Stimulated activated CD4-positive, alpha-beta T cell treated with anti-CD3 and anti-CD28 coated beads, TNF-alpha, amount 100 ng/mL, for 24 hours (primary cell): ENCODE results near the gene PPP2R2B.

Source experiments
- DNase-seq, 3 experiments: peaks; one replicate each; pipeline ENCODE4 v3.0.0-alpha.2; 2020; ENCODE audit warnings: low read depth in 3 of 3

Gene PPP2R2B

DNA sequence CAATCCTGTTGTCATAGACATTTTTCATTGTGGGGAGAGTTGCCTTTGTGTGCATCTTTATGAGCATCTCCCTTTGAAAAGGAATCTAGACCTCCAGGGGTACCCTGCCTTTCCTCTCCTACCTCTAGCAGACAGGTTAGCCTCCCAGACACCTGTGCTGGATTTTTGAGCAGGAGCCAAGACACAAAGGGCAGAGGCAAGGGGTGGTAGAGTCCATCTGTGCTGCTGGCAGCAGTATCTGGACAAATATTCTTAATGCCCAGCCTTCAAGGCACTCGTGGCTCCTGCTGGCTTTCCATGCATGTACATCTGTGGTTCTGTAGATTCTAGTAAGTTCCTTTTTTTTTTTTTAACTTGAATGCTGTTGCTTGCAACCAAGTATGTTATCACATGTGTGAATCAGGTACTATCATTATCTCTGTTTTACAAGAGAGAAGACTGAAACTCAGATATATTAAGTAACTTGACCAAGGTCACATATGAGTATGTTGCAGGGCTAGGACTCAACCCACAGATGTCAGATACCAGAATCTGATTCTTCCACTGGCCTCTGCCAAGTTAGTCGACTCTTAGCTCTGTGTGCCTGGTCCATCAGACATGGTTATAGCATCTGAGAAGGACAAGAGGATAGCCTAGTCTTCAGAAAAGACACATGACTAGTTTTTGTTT lies 329.6 kb downstream of the PPP2R2B start:
- DNase-seq = no peak

DNA sequence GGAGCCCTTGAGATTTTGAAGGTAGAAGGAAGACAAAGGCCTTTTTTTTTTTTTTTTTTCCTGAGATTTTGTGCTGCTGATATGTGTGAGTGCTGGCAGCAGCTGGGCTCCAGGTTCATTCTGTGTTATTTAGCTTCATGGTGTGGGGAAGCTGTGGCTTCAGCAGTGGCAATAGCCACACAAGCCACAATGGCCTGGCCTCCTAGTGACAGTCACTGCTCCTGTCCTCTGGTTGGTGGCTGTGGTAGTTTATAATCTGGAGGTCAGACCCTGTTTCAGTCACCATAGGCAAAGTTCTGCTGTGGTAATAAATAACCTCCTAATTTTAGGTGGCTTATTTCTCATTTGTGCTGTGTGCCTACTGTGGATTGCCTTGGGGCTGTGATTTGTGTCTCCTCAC lies 334.3 kb downstream of the PPP2R2B start:
- no peak for DNase-seq

DNA sequence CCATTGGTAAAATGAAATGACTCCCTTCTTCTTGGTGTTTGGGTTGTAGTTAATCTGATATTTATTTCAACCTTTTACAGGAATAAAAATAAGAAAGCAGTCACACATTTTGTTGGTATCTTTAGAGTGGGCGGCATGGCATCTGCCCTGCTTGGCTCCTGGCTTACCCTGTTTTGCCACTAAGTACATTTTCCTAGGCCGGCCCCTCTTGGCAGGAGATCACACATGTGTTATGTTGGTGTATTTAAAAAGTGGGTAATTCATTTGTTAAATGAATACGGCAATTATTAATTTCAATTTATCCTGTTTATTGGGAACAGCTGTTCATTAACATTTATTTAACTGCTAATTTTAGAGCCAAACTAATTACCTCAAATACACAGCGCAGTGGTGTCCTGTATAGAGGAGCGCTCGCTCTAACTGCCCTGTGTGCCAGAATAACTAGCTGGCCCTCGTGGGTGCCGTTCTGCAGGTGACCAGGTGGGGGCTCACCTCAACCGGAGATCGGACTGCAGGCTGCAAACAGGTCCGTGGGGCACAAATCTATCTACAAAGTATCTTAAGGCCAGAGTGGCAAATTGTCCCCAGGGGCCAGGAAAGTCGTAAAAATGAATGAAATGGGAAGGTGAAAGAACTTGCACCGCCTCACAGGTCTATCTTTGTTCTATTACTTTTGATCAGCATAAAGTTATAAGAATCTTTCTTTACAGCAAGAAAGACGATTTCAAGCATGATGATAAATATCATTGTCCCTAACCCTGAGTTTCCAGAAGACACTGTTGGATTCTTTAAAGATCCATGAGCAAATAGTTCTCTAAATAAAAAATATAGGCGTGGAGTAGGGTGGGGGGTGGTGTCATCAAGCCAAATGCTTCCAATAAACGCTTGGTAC lies 336.4 kb downstream of the PPP2R2B start:
- DNase-seq = peak; percentile 20 to 68 (median 56)

DNA sequence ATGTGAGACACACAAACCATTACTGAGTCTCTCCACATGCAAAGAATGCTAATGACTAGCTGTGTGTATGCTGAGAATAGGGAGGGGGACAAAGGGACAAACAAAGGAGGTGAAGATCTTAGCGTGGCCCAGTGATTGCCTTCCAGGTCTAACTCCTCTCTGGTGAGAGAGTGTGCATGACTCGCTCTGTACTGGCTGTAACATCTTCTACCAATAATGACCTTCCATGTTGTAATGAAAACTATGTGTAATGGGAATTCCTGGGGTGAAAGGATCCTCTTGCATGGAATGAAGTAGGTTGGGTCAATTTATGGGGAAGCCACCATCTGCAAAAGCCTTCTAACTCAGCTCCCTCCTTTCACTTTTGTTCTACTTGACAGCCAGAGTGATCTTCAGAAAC lies 338.1 kb downstream of the PPP2R2B start:
- DNase-seq = no peak

DNA sequence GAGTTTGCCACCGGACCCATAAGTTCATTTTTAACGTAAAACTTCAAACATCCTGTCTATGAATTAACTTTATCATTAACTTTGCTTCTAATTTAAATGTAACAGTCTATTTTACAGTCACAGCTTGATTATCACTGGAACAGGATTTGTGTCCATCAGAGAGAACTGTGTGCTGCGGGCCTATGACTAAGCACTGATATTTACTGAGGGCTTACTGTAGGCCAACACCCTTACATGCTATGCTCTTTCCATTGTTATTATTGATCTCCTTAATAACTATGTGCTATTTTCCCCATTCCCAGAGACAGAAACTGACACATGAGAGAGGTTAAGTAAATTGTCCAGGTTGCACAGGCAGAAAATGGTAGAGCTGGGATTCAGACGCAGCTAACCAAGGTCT lies 338.6 kb downstream of the PPP2R2B start:
- no peak for DNase-seq

DNA sequence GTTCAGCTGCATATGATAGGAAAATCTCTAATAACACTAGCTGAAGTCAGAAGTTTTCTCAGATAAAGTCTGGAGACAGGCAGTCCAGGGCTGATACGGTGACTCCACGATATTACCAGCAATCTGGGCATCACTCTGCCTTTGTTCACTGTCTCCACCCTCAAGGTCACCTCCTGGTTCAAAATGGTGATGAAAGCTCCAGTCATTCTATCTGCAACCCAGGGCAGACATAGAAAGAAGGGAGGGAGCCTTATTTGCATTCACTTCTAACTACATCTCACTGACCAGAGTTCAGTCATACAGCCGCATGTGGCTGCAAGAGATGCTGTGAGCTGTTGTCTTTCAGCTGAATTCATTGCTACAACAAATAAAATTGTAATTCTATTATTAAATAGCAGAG lies 340.1 kb downstream of the PPP2R2B start:
- DNase-seq = no peak

DNA sequence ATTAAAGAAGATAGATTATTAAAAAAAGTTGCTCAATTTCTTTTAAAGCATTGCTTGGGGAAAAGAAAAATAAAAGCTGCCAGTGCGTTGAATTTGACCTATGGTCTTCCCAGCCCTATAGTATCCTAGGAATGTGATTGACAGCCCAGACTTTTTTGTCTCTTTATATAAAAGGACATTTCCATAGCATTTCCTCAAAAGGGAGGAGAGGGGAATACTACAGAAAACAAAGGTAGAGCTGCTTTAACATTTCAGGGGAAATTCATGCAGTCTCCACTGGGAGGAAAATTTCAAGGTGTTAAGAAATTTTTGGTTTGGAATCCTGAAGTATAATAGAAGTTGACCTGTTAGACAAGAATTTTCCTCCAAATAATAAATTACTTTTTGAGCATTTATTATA lies 344.7 kb downstream of the PPP2R2B start:
- DNase-seq = no peak

DNA sequence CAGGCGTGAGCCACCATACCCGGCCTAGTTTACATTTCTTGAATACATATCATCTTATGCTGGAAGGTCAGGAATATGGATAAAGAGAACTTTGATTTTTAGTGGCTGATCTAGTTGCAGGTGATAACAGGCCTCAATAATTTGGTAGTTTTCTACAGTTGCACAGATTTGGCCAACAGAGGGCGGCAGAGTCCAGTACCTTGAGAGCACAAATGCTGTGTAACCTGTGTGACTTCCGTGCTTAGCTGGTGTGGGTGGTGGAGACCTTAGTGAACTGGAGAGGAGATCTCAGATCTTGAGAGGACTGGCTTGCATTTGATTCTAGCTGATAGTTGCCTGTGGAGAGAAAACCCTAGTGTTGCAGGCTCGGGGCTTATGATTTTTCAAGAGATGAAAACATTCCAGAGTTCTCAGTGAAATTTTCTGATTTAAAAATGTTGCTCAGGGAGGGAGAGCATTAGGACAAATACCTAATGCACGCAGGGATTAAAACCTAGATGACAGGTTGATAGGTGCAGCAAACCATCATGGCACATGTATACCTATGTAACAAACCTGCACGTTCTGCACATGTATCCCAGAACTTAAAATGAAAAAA lies 345.2 kb downstream of the PPP2R2B start:
- peak; percentile 50 to 67 (median 55) for DNase-seq
